Endometrial microvascular endothelial cells (primary cell): ENCODE measurements around the gene RASGEF1C. TPM values are rescaled to one million over a fixed set of nuclear protein-coding genes. Genes with fewer than 3 reads are reported as not detected.
"Not testable (repeated sequence)": the region's sequence is repeated elsewhere in the genome, so short reads cannot be mapped to it uniquely, and the experiment has no call there.

Source experiments
- in situ Hi-C: cut with HindIII; loops from 2 replicates; pipeline ENCODE4 v1.10.0; 2017; ENCODE audit warnings: low sequenced_read_pairs, low pct_unique_long_range_greater_than_20kb; ENCODE audit errors: inconsistent ontology term
- total RNA-seq: library from RNA; depleted of rRNA; stranded (reverse); fragments of >200 nt; gene quantifications from one replicate; pipeline ENCODE4 v1.2.3, GENCODE V29; 2015; ENCODE audit errors: inconsistent ontology term

RASGEF1C gene
- total RNA-seq, 1 donor from 2014 or later, result not detected

DNA sequence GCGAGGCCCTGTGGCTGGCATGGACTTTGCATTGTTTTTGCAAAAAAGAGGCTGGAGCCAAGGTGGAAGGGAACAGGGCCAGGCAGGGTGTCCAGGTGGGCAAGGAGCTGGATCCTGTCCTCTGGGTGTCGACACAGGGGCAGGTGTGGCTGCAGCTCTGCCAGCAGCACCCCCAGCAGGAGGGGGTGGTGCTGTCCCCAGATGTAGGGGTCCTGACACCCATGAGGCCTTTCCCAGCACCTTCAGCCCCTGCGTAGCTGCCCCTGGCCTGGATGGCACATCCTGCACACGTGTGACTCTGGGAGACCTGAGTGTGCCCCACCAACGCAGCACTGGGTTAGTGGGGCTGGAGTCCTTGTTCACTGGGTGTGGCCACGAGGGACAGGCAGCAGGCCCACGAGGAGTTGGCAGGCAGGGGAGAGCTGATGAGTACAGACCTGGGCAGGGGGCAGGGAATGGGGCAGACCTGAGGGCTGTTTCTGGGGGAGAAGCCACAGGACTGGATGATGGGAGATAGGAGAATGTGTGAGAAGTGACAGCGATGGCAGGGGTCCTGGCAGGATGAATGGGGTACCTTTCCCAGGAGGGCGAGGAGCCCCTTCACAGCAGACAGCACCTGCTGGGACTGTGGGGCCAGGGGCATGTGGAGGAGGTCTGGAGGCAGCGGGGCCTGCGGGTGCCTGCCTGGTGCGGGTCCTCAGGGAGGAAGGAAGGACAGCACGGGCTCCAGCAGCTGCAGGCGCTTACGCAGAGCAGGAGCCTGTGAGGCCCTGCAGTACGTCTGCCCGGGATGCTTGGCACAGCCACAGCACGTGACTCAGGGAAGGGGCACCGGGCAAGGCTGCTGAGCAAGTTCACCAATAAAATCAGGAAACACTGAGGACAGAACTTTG, 3.6 kb upstream of the RASGEF1C start:
- in situ Hi-C loops, result no loop called here

GRCh38 chr5:180211761-180212035, 2.7 kb upstream of the RASGEF1C start:
- in situ Hi-C loops, result no loop called here

DNA sequence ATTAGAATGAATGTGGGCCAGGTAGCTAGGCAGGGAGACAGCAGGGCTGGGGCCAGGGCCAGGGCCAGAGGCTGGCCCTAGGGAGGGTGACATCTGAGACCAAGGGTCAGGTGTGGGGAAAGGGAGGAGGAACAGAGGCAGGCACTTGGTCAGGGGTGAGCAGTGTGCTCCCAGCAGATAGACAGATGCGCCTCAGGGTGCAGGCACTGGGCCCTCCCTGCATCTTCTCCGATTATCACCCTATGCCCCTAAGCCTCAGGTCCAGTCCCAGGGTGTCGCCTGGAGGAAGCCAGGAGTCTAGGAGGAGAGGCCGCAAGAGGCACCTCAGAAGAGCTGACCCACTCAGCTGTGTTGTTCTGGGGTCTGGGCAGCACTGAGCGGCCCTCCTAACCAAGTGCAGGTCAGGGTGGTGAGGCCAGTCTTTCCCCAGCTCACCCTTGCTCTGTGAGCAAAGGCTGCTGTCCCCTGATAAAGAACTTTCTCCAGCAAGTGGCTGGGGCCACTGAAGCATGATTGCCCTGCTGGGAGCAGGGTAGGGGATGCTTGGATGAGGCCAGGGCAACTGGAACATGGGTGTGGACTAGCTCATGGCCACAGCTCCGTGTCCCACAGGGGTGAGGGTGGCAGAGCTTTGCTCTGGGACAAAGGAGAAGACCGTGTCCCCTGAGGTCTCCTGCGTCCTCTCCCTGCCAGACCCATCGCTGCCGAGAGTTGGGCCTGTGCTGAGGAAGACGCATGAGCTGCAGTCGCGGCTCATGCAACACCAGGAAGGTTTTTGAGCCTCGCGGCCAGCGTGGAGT, 2.1 kb upstream of the RASGEF1C start:
- in situ Hi-C loops, result no loop called here

GRCh38 chr5:180210077-180210476, 1.1 kb upstream of the RASGEF1C start:
- in situ Hi-C loops, result not testable (repeated sequence)

DNA sequence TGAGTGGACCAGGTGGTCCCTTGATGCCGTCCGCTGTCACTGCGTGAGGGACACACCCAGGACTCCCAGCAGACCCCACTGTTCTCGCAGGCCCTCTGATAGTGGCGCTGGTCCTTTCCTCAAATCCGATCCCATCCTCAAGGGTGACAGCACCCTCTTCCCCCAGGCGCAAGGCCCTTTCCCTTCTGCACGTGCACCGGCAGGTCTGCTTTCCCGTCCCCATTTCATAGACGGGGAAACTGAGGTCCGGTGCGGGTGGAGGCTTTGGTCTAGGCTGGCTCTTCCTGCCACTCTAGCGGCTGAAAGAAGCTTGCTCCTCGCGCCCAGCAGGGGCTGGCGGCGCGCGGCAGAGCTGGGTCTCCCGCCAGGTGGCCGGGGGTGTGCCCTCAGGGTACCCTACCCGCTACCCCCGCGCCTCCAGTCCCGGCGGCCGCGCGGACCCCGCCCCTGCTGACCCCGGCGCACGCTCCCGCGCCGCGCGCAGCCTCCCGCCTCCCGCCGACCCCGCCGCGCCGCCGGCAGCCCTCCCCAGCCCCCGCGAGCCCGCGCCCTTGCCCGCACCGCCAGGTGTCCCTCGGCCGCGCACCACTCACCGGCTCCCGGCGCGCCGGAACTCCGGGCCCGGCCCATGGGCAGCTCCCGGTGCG, 453 bp downstream of the RASGEF1C start:
- in situ Hi-C loops, result no loop called here

- in situ Hi-C loops, result no loop called here
Measured at GRCh38 chr5:180208038-180208434, 975 bp downstream of the RASGEF1C start.

DNA sequence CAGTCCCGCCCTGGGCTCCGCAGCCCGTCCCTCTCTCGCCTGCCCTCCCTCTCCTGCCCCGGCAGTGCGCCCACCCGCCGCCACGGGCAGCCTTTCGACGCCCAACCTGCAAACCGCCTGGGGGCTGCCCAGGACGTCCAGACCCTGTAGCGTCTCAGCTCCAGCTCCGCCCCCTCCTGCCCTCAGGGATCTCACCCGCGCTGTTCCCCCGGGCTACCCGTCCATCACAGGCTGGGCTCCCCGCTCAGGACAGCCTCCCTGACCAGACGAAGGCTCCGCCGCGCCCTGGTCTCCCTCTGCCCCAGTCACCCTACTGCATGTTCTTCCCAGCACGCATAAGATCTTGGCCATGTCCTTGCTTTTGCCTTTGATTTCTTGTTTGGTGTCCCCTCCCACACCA, 1.4 kb downstream of the RASGEF1C start:
- in situ Hi-C loops, result no loop called here

DNA sequence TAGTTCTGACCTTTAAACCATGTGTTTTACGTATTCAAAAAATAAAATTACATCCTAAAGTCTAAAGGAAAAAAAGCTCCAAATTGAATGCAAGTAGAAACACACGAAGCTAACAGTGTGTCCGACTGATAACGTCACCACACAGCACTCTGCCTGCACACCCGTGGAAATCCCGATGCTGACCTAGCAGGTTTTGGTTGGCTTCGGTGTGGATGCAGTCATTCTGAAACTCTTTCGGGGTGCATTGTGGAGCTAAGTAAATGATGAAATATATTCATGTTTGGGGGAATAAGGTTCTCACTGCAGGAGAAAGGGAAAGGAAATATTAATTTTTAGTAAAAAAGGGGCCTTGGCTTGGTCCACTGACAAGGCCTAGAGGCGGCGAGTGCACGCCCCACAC, 2.0 kb downstream of the RASGEF1C start:
- in situ Hi-C loops, result no loop called here

DNA sequence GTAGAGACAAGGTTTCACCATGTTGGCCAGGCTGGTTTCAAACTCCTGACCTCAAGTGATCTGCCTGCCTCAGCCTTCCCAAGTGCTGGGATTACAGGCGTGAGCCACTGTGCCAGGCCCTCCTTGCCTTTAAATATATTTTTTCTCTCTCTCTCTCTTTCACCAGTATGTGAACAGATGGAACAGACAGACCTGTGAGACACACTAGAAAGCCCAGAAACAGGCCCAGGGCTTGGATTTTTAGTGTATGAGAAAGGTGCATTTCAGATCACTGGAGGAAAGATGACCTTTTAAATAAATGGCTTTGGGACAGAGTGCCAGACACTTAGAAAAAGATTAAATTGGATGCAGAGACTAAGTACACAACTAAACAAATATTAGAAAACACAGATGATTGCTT, 3.1 kb downstream of the RASGEF1C start:
- in situ Hi-C loops, result no loop called here

DNA sequence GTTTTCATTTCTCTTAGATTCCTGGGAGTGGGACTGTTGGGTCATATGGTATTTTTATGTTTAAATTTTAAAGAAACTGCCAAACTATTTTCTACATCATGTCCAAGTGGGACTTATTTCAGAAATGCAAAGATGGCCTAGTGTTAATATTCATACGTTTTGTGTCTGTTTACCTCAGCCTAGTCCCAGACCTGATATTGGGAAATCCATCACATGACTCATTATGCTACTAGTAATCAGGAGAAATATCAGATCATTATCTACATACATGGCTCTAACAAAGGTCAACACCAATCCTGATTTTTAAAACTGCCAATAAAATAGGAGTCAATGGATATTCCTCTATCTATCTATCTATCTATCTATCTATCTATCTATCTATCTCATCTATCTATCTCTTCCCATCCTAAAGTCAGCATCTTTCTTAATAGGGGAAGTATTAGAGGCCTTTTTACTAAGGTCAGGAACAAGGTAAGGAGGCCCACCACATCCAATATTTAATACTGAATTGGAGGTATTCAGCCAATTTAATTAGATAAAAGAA, 4.7 kb downstream of the RASGEF1C start:
- in situ Hi-C loops, result no loop called here

GRCh38 chr5:180202939-180203573, 6.0 kb downstream of the RASGEF1C start:
- in situ Hi-C loops, result no loop called here

GRCh38 chr5:180201051-180201987, 7.7 kb downstream of the RASGEF1C start:
- in situ Hi-C loops, result no loop called here

DNA sequence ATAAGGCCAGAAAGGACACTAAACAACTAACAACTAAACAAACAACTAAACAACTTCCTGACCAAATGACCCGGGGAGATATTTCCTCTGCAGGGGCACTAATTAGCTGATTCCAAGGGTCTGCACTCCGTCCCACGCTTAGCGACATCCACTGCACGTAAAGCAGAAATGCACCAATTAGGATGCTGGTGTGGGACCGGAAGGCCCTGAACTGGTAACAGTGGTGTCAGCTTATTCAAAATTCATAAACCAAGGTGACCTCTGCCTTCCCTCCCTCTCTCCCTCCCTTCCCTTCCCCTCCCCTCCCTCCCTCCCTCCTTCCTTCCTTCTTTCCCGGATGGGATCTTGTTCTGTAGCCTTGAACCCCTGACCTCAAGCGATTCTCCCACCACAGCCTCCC, 9.6 kb downstream of the RASGEF1C start:
- in situ Hi-C loops, result no loop called here

DNA sequence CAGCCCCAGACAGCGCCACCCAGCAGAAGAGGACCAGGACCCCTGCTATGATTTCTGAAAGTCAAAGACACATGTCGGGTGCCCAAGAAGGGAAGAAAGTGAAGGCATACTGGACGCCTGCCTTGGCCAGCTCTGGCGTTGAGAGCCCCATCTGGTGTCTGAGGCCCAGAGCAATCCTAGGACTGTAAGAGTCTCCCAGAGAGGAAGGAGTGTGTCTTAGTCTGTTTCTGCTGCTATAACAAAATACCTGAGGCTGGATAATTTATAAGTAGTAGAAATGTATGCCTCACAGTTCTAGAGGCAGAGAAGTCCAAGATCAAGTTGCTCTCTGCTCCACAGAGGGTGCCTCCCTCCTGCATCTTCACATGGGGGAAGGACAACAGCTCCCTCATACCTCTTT, 10.8 kb downstream of the RASGEF1C start:
- in situ Hi-C loops, result no loop called here

- in situ Hi-C loops, result no loop called here
Measured at GRCh38 chr5:180197016-180197702, 11.9 kb downstream of the RASGEF1C start.

DNA sequence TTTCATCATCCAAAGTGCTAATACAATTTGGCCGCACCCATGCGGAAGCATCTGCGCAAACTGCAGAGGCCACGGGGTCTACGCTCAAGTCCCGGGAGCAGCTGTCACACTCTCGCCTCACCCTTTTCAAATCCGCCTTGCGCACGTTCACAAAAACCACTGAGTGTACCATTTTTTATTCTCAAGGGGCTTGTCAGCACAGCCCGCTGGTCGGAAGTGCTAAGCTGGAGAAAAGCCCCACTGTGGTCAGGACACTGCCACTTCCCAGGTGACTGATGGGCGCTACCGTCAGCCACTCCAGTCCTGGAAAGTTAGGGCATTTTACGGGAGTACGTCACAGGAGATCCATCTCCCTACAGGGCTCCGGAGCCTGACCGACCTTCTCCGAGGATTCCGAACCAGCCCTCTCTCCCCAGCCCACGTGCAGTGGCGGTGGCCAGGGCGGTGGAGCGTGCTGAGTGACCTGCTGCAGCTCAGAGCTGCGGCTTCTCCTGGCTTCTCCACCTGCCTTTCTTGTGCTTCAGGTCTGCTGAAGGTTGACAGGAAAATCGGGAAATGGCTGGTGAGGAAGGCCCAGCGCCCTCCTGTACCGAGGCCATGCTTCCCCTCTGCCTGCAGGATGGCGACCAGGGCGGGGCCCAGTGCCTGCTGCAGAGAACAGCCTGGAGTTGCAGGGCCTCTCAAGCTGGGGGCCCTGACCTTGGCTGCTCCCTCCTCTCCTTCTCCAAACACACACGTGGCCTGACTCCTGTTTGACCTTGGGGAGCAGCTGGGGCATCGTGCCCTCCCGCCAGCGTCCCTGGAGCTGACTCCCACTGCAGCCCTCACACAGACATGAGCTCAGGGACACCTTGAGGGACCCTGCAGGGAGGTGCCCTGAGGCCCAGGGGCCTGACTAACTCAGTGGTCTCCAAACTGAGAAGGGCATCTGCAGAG, 14.3 kb downstream of the RASGEF1C start:
- in situ Hi-C loops, result no loop called here
